Spleen (tissue), 11 donors: ENCODE data around the gene PPTC7. TPM values are rescaled to one million over a fixed set of nuclear protein-coding genes. Genes with fewer than 3 reads are reported as not detected.

Experiments
- DNase-seq: peaks from one replicate; pipeline ENCODE4 v3.0.0-alpha.2; 2020
- H3K27ac ChIP-seq, 8 donors: fragments of 200-600 bp; sonication (generic) in 7 of 8; 1 replicate in 4 of 8; 2 replicates in 4 of 8; pipeline versions ENCODE4 v1.5.0 to v1.8.0; 2016 to 2021; ENCODE audit warnings: inconsistent platforms in 4 of 8, mild to moderate bottlenecking in 4 of 8, moderate library complexity in 1 of 8
- H3K27me3 ChIP-seq, 7 donors: fragments of 200-600 bp; sonication (generic) in 6 of 7; replicated peaks in 1 of 7; 1 replicate in 4 of 7; 2 replicates in 3 of 7; pipeline versions ENCODE4 v1.5.0 to v1.8.0; 2016 to 2021; ENCODE audit warnings: inconsistent platforms in 3 of 7, mild to moderate bottlenecking in 1 of 7
- H3K36me3 ChIP-seq, 6 donors: fragments of 200-600 bp; sonication (generic) in 5 of 6; 1 replicate in 4 of 6; 2 replicates in 2 of 6; pipeline versions ENCODE4 v1.5.0 to v1.8.0; 2016 to 2021; ENCODE audit warnings: inconsistent platforms in 2 of 6
- H3K4me1 ChIP-seq, 6 donors: fragments of 200-600 bp; sonication (generic) in 5 of 6; 1 replicate in 3 of 6; 2 replicates in 3 of 6; pipeline versions ENCODE4 v1.5.0 to v1.8.0; 2016 to 2021; ENCODE audit warnings: inconsistent platforms in 3 of 6
- H3K4me3 ChIP-seq, 8 donors: fragments of 200-600 bp; sonication (generic) in 7 of 8; 1 replicate in 4 of 8; 2 replicates in 4 of 8; pipeline versions ENCODE4 v1.5.0 to v1.8.0; 2016 to 2021; ENCODE audit warnings: inconsistent platforms in 4 of 8, mild to moderate bottlenecking in 4 of 8, moderate library complexity in 2 of 8
- H3K9me3 ChIP-seq, 8 donors: fragments of 200-600 bp; sonication (generic) in 7 of 8; 1 replicate in 4 of 8; 2 replicates in 4 of 8; pipeline versions ENCODE4 v1.5.0 to v1.8.0; 2016 to 2021; ENCODE audit warnings: inconsistent platforms in 4 of 8
- POLR2A ChIP-seq, 3 donors: fragments of 450-650 bp; IDR thresholded peaks; one replicate each; pipeline ENCODE4 v1.5.1; 2017; ENCODE audit warnings: antibody characterized with exemption in 3 of 3, mild to moderate bottlenecking in 1 of 3
- POLR2AphosphoS5 ChIP-seq, 3 donors: sonication (generic); formaldehyde crosslinking; IDR thresholded peaks; one replicate each; pipeline ENCODE4 v1.5.1; 2017; ENCODE audit warnings: antibody characterized with exemption in 3 of 3
- WGBS, 5 donors: extraction: QIAGEN DNeasy Blood & Tissue Kit in 3 of 5; methylation state at CpG; one replicate each; pipeline versions ENCODE4 v1.1.5 to v1.1.7; 2013 to 2018; 5-methylcytosine and 5-hydroxymethylcytosine counted together
- intact Hi-C: fragments of 100-400 bp; cut with DNase I; formaldehyde crosslinking; loops from one replicate; pipeline ENCODE4 v1.15.0; 2023; ENCODE audit warnings: low total_unique reads
- polyA plus RNA-seq, 3 donors: library from polyadenylated mRNA; stranded (reverse); fragments of 200-250 nt; gene quantifications; one replicate each; pipeline ENCODE4 v1.2.1, GENCODE V29; 2013
- total RNA-seq, 7 donors: library from RNA; depleted of rRNA in 3 of 7; stranded (reverse); fragments of >200 nt in 3 of 7; fragmentation: NEBNext Ultra II Directional in 4 of 7; extraction: Animal tissue kit (Norgen Biotek cat#: 25700) in 4 of 7; gene quantifications; one replicate each; pipeline versions ENCODE4 v1.1.0 to v1.2.1, GENCODE V29; 2016 to 2021
- TF ChIP-seq, protein P1 (sequence below), 11 experiments: fragments of 200-600 bp in 7 of 11; fragments of 450-650 bp in 4 of 11; sonication (generic) in 4 of 11; IDR thresholded peaks in 8 of 11; conservative IDR thresholded peaks in 3 of 11; 1 replicate in 7 of 11; 2 replicates in 4 of 11; pipeline versions ENCODE4 v1.4.0 to v1.8.0; 2016 to 2021; ENCODE audit warnings: antibody characterized with exemption in 11 of 11, inconsistent platforms in 4 of 11, mild to moderate bottlenecking in 1 of 11
- donor health status: healthy with polysubstance abuse.
- donor health status: DM: no; HTN: no; CAD: no; lungs with moderate emphysema.
- donor health status: DM: no; HTN: no; CAD: no.
- donor health status: Bipolar disorder and iron deficiency.
- donor health status: healthy.
- donor health status: DM: no; HTN: no; CAD: no.
- donor health status: DM: yes; HTN: yes; CAD: no.

PPTC7 gene
- total and polyA plus RNA-seq, 10 donors, result 7.5 to 27.3 (median 23.5) TPM

DNA sequence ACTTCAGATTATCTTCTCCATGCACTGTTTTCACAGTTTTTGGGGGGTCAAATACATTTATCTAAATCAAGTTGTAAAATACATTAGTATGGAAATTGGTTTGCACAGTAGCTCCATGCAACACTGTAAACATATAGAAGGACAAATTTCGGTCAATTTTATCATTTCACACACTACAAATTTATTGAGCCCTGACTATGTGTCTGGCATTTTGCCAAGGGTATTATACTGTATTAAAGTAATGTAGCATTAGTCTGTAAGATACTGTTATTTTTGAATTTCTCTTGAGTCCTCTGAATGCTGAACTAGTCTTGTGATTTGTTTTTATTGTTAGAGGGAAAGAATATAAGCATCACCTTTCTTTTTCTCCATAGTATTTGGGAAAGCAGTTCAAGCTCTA, 79.7 kb downstream of the PPTC7 start:
- Histone ChIP-seq H3K36me3 (no peaks in the 10 kb centered on the region), H3K4me1 (peaks cover 24 to 41% (median 35%) of the 10 kb centered on the region in 6 donors), H3K27ac (no peak overlapping the region), H3K27me3 (no peaks in the 10 kb centered on the region), H3K4me3 (no peak overlapping the region), H3K9me3 (no peaks in the 10 kb centered on the region)
- no peak for DNase-seq
- 87 to 95% (median 89%) methylated on average over 1 of the region's 1 CpG for WGBS, 5 donors
- intact Hi-C loops, result loop anchor here (10.0 kb wide), 1 partner anchor 49 kb away; the partner anchor contains the start of gene ARPC3
- TF ChIP-seq POLR2AphosphoS5 (IDR thresholded peaks at IDR 0.05) (no peak), POLR2A (IDR thresholded peaks at IDR 0.05) (no peak)
- TF ChIP-seq, protein P1, sequence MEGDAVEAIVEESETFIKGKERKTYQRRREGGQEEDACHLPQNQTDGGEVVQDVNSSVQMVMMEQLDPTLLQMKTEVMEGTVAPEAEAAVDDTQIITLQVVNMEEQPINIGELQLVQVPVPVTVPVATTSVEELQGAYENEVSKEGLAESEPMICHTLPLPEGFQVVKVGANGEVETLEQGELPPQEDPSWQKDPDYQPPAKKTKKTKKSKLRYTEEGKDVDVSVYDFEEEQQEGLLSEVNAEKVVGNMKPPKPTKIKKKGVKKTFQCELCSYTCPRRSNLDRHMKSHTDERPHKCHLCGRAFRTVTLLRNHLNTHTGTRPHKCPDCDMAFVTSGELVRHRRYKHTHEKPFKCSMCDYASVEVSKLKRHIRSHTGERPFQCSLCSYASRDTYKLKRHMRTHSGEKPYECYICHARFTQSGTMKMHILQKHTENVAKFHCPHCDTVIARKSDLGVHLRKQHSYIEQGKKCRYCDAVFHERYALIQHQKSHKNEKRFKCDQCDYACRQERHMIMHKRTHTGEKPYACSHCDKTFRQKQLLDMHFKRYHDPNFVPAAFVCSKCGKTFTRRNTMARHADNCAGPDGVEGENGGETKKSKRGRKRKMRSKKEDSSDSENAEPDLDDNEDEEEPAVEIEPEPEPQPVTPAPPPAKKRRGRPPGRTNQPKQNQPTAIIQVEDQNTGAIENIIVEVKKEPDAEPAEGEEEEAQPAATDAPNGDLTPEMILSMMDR (IDR thresholded peaks at IDR 0.05 in 8 of 11, conservative IDR thresholded peaks at IDR 0.05 in 3 of 11), result no peak

DNA sequence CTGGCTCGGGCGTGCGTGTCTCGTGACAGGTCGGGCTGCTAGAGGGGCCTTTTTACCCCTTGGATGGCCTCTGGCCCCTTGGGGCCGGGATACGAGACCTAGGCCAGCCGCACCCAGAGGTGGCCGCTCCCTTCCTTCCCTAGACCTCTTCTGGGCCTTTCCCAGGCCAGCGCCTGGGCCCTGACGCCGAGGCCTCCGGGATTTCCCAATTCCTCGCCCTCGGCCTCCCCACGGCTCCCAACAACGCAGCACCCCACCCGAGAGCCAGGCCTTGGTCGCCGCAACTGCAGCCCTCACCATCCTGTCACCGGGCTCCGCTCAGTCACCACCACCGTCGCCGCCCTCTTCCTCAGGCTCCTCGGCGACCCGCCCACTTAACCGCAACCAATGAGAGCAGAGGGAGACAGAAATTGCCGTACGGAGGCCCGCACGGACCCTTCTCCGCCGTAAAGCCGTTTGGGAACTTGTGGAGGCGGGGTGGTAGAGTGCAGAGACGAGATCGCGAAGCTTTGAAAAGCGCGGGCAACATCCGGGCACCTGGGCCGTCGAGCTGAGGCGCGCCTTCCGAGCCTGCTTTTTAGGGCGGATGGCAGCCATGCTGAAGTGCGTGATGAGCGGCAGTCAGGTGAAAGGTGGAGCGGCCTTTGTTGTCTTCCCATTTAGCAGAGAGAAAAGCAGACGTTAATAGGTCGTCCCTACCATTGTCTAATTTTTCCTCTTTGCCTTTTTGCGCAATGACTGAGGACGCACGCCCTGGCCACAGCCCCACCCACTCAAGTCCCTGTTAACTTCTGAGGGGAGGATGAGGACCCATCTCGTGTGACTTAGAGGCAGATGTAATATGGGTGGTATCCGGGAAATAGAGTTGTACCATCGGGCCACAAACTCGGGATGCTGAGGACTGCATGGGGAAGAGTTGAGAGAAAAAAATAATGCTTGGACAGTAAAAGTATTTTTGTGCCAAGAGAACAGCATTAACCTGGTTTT, 81.1 kb downstream of the PPTC7 start, which contains the start of the genes RAD9B and VPS29:
TSS of gene RAD9B (plus strand) at position 580 of the 987 bp plus-strand sequence. CDS start at position 587, 7 bp downstream.
TSS of gene VPS29 (minus strand) at position 360 of the 987 bp plus-strand sequence. CDS start at position 300, 60 bp downstream.
- intact Hi-C loops, result loop anchor here (10.0 kb wide), 1 partner anchor 47 kb away; the partner anchor contains the start of gene ARPC3

DNA sequence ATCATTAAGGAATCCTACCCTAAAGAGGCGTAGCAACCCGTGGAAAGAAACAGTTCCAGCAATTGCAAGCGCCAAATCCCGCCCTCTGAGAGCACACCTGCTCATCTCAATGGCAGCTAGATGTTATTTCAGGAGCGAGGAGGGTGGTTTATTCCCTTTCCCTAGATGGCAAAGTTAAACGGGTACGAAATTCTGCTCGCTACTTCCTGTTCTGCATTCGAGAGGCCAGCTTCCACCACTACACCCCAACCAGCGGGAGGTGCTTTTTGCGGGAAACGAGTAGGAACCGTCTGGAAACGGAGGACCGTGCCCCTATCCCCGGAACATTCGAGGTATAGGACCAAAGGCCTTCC, 81.7 kb downstream of the PPTC7 start:
- TF ChIP-seq, protein P1 (IDR thresholded peaks at IDR 0.05 in 8 of 11, conservative IDR thresholded peaks at IDR 0.05 in 3 of 11), result peak in 1 of 11 experiments; percentile 5
- TF ChIP-seq POLR2AphosphoS5 (IDR thresholded peaks at IDR 0.05) (no peak), POLR2A (IDR thresholded peaks at IDR 0.05) (no peak)
- DNase-seq, result no peak
- Histone ChIP-seq H3K4me1 (peaks cover 24 to 57% (median 42%) of the 10 kb centered on the region in 6 donors), H3K27me3 (no peaks in the 10 kb centered on the region), H3K36me3 (peaks cover 0 to 14% (median 1%) of the 10 kb centered on the region in 6 donors), H3K27ac (peak overlapping the region; percentile 90 to 99 (median 96)), H3K4me3 (peak overlapping the region; percentile 58 to 98 (median 93)), H3K9me3 (no peaks in the 10 kb centered on the region)
- 0 to 1% (median 1%) methylated on average over 8 to 17 of the region's 17 CpGs for WGBS, 5 donors
- intact Hi-C loops, result loop anchor here (10.0 kb wide), 1 partner anchor 47 kb away; the partner anchor contains the start of gene ARPC3

More for the DNA sequence above, 81.1 kb downstream of the PPTC7 start, which contains the start of the genes RAD9B and VPS29:
- peaks cover 24 to 53% (median 42%) of the 10 kb centered on the region in 6 donors for H3K4me1 ChIP-seq
- H3K4me3 ChIP-seq, result peak within 1 kb of the TSS; percentile 58 to 98 (median 93)
- DNase-seq, result peak; percentile 99
- no peaks in the 10 kb centered on the region for H3K27me3 ChIP-seq
- no peaks in the 10 kb centered on the region for H3K9me3 ChIP-seq
- 5 to 8% (median 7%) methylated on average over 55 to 61 of the region's 61 CpGs for WGBS, 5 donors
- peaks cover 0 to 12% (median 0%) of the 10 kb centered on the region in 6 donors for H3K36me3 ChIP-seq
- TF ChIP-seq, protein P1 (IDR thresholded peaks at IDR 0.05 in 8 of 11, conservative IDR thresholded peaks at IDR 0.05 in 3 of 11), result peak in 4 of 11 experiments; percentile 1 to 28 (median 20)
- TF ChIP-seq POLR2A (IDR thresholded peaks at IDR 0.05), result peak; percentile 68 to 84 (median 79)
- TF ChIP-seq POLR2AphosphoS5 (IDR thresholded peaks at IDR 0.05), result peak; percentile 99
- H3K27ac ChIP-seq, result peak within 1 kb of the TSS; percentile 90 to 99 (median 96)
